HG03342 (cell line): Measurements from ENCODE around the gene TSC1.
"Not testable (repeated sequence)": the region's sequence is repeated elsewhere in the genome, so short reads cannot be mapped to it uniquely, and the experiment has no call there.

ENCODE experiments used
- ATAC-seq: cut with Tn5 transposase; IDR thresholded peaks from one replicate; pipeline ENCODE4 v1.9.1; 2021; ENCODE audit warnings: mild to moderate bottlenecking, moderate library complexity; ENCODE audit not compliant: unreplicated experiment

The TSC1 gene

GRCh38 chr9:132944294-132945185, at the start of gene TSC1:
TSC1 (minus strand) TSS chr9:132944616; CDS start chr9:132928872, 15,744 bp downstream.
- ATAC-seq, result peak; percentile 79

DNA sequence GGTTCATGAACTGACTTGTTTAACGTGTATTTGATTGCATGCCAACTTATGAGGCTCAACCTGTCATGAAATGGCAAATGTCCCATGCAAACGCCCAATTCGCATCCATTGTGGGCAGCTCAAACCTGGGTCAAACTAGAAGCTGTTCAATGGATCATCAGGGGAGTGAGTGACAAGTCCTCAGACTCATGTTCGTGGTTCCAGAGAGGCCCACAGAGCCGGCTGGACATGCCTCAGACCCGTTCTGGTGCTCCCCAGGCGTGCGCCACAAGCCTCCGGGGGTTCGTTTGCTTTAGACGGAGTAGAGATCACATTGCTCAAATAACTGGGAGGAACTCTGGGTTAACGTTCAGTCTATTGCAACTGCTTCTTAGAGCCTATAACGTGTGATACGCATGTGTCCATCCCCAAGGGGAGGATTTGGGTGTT, 49.1 kb upstream of the TSC1 start:
- no peak for ATAC-seq

- no peak for ATAC-seq
Measured at GRCh38 chr9:132991351-132992300, 47.2 kb upstream of the TSC1 start.

- no peak for ATAC-seq
Measured at GRCh38 chr9:132990781-132991180, 46.4 kb upstream of the TSC1 start.

- not testable (repeated sequence) for ATAC-seq
Measured at GRCh38 chr9:132989998-132990557, 45.7 kb upstream of the TSC1 start.

DNA sequence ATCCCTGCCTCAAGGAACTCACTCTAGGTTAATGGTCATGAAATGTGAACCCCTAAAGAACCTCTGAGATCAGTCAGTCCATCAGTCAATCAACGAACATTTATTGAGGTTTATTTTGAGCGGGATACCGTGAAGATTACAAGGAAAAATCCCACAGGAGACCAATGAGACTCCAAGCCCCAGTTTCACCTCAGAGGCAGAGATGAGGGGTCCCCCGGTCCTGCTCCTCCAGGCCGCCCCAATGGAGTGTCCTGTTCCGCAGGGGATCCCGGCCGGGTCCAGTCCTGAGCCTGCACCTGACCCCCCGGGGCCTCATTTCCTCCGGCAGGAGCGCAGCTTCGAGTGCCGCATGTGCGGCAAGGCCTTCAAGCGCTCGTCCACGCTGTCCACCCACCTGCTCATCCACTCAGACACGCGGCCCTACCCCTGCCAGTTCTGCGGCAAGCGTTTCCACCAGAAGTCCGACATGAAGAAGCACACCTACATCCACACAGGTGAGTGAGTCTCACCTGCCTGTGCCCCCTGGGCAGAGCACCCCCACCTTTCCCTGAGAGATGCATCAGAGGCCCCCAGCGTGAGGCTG, 45.1 kb upstream of the TSC1 start:
- no peak for ATAC-seq

GRCh38 chr9:132989014-132989310, 44.5 kb upstream of the TSC1 start:
- ATAC-seq, result no peak

DNA sequence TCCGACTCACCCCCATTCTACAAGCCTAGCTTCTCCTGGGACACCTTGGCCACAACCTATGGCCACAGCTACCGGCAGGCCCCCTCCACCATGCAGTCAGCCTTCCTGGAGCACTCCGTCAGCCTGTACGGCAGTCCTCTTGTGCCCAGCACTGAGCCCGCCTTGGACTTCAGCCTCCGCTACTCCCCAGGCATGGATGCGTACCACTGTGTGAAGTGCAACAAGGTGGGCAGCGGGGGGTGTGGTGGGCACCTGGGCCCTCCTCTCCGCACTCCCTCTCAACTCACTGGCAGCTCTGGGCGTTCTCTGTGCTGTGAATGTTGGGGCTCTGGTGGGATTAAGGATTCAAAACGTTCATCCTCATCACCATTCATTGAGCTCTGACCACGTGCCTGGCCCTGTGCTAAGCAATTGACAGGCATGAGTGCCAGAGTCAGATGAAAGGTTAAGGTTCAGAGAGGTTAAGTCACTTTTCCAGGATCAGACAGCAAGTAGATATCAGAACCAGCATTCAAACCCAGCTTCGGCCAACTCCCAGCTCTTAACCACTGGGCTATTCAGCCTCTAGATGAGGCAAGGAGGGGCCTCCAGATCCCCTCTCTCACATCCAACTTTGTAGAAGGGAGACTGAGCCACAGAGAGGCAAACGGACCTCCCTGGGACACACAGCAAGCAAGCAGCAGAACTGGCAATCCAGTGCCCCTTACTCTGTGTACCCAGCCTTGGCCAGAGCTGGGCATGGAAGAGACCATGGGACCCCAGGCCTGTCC, 44.0 kb upstream of the TSC1 start:
- ATAC-seq, result no peak

DNA sequence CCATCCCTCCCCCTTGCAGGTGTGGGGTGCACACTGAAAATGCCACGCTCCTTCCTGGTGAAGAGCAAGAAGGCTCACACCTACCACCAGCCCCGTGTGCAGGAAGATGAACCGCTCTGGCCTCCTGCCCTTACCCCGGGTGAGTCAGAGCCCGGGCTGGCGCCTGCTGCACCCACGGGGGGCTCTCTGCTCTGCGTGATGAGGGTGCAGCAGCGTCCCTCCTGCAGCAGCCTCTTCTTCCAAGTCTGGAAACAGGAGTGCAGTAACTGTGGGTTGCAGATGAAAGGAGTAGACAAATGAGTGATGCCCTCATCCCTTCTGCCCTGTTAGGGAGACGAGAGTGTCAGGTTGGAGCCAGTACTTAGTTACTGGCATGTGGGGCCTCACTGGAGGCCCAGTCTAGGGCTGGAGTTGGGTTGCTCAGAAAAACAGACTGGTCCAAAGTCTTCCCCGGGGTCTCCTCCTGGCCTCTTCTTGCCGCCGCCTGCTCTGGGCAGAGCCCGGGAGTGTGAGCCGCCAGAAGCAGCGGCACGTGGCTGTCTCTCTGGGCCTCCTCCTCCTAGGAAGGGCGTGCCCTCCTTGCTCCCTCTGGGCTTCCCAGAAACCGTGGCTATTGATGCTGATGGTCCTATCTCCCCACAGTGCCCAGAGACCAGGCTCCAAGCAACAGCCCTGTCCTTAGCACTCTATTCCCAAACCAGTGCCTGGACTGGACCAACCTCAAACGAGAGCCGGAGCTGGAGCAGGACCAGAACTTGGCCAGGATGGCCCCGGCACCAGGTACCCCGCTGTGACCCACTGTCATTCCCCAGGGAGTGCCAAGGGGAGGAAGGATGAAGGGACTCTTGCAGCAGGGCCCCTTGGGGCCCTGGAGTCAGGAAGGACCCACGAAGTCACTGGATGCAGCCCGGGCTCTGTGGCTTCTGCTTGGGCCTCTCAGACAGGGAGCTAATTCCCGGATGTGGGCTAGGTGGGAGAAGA, 42.5 kb upstream of the TSC1 start:
- no peak for ATAC-seq

DNA sequence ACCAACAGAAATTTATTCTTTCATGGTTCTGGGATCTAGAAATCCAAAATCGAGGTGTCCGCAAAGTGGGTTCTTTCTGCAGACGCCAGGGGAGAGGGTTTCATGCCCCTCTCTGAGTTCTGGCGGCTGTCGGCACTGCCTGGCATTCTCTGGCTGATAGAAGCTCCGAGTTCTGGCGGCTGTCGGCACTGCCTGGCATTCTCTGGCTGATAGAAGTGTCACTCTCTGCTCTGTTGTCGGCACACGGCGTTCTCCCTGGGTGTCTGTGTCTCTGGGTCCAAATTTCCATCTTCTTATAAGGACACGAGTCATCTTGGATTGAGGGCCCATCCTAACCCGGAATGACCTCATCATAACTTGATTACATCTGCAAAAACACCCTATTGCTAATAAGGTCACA, 41.7 kb upstream of the TSC1 start:
- ATAC-seq, result no peak

DNA sequence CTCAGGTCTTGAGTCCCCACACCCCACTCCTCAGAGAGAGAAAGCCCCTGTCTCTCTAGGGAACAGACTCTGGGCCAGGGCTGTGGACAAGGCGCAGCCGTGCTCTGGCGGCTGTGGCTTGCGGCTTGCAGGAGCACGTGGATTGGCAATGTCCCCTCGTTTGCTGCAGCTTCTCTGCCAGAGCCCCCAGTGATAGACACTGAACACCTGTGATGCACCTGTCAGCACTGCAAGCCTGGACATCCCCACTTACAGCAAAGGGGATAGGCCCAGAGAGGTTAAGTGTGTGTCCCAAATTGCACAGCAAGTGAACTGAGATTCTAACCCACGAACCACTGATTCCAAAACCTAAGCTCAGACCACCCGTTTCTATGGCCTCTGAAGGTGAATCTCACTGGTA, 41.1 kb upstream of the TSC1 start:
- ATAC-seq, result no peak

GRCh38 chr9:132985071-132985350, 40.6 kb upstream of the TSC1 start:
- ATAC-seq, result no peak

DNA sequence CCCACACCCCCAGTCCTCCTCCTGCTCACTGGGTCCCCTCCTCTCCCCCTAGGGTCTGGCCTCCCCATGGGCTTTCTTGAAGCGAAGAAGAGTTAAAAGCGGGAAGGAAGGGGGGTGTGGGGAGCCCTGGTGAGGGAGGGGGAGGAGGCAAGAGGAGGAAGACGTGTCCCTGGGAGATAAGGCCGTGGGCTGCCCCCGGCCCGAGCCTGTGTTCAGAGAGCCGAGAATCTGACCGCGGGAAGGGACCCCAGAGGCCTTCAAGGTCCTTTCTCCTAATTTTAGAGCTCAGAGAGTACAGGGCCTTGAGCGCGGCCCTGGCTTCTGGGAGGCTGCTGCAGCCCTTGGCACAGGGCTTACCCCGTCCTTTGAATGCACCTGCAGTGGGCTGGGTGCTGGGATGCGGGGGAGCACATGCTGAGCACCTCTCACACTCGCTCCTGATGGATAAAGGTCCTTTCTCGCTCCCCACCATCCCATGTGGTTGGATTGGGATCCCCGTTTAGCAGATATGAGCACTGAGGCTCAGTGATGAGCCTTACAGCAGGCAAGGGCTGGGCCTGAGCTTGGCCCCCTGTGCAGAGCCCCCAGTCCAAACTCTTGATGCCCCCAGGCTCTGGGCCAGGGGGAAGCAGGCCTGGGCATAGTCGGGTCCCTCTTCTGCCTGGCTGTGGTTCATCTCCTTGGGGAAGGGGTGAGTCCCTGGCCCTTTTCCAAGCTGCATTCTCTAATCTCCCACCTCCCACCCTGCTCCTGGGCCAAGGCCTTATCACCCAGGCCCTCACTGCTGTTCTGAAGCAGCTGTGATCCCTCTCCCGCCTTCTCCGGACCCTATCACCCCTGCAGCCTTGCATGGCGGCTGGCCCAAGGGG, 40.0 kb upstream of the TSC1 start:
- no peak for ATAC-seq

- no peak for ATAC-seq
Measured at GRCh38 chr9:132983491-132984201, 39.2 kb upstream of the TSC1 start.

GRCh38 chr9:132982458-132982857, 38.0 kb upstream of the TSC1 start:
- peak; percentile 65 for ATAC-seq

DNA sequence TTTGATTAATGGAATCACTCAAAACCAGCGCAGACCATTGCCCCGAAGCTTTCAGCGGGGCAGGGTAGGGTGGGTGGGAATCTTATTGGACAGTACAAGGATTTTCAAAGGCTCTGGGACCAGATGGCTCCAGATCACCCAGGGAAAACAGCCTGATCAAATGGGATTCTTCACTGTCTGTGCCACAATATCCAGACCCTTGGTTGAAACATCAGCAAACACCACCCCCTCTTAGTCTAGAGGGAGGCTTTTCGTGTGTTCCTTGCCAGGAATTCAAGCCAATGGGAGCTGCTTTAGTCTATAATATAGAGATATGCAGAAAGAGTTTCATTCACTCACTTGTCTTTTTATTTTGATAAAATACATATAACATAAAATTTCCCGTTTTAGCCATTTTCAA, 35.7 kb upstream of the TSC1 start:
- no peak for ATAC-seq

DNA sequence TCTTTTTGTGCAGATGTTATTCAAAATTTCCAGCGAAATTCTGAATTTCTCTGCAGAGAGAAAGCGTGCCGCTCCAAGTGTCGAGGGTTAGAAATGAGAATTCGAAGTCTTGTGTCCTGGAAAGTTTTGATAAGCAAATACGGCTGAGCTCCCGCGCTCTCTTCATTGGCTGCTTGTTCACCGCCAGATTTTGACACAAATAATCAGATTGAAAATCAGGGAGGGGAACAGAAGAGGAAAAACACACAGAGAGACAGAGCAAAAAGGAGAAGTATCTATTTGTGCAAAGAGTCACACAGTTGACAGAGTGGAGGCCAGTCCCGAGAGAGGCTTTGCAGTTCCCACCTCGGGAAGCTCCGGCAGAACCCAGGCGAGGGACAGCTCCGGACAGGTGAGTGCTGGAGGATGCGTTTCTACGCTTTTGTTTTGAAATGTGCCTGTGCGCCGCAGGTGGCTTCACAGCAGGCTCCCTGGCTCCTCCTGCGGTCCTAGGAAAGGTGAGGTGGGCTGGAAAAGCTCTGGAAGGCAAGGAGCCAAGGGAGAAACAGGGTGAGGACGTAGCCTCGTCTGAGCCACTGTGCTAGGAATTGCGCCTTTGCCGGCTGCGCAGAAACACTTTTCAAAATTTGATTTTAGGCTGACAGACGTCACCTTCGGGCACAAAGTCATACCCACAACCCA, 34.2 kb upstream of the TSC1 start, which contains the start of gene GFI1B:
TSS of gene GFI1B (plus strand) at position 244 of the 681 bp plus-strand sequence. CDS start 7,985 bp downstream, outside the sequence.
- ATAC-seq, result no peak
